Muscle of arm (tissue), 12 donors: ENCODE measurements around the gene MARK3. TPM values are rescaled to one million over a fixed set of nuclear protein-coding genes. Genes with fewer than 3 reads are reported as not detected.

Source experiments
- DNase-seq: peaks from one replicate; pipeline ENCODE4 v3.0.0-alpha.2; 2013
- polyA plus RNA-seq, 12 donors: library from polyadenylated mRNA; unstranded; fragments of 120-200 nt; gene quantifications; one replicate each; pipeline ENCODE4 v1.2.1, GENCODE V29; 2013; ENCODE audit not compliant: insufficient read length in 12 of 12

Gene MARK3
- polyA plus RNA-seq, 12 donors, result 51.7 to 92.4 (median 62.1) TPM; not detected in 1

- DNase-seq, result no peak
Measured at GRCh38 chr14:103535081-103535890, 150.1 kb downstream of the MARK3 start.

- DNase-seq, result no peak
Measured at GRCh38 chr14:103535891-103536565, 150.8 kb downstream of the MARK3 start.

DNA sequence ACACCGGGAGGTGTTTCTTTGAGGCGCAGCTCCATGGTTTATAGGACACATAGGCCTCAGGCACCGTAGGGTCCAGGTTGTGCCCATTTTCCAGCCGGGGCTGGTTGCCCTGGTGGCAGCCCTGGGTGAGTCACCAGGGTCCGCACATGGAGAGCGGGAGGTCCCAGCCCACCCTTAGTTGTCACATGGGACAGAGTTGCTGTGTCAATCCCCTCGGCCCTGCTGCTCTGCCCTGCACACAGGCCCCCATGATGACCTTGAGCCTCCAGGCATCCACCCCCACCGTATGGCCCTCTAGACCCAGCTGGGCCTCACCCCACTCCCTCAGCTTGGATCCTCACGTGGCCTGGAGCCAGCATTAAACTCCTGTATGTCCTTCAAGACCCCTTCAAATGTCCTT lies 151.5 kb downstream of the MARK3 start:
- DNase-seq, result no peak

DNA sequence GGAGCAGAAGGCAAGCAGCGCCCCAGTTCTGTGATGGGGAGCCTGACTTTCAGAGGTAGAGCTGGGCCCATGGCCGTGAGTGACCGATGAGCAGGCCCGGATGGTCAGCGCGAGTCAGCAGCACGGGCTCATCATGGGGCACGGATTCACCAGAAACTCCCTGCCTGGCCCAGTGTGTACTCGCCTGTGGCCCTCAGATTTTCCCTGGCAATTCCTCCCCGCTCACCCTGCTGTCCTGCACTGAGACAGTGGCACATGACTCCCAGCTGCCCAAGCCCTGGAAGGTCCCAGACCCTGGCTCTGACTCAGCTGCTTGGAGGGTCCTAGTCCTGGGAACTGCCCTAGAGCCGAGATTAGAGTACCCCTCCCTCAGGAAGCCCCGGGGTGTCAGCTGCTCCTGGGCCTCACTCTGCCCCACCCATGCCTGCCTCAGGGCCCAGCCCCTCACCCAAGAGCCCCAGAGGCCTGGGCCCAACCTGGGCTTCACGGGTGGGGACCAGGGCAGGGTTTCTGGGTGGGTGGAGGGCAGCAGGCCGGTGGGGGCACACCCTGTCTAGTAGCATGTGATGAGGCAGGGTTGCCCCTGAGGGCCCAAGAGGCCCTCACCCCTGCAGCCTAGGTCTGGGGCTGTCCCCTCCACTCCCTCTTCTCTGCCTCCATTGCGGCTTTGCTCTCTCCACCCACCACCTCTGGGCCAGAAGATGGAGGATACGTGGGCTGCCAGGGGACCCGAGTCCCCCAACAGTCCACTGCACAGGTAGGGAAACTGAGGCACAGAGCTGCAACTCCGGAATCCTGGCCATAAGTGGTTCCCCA lies 152.2 kb downstream of the MARK3 start:
- DNase-seq, result no peak

GRCh38 chr14:103538291-103539055 lies 153.3 kb downstream of the MARK3 start:
- no peak for DNase-seq

DNA sequence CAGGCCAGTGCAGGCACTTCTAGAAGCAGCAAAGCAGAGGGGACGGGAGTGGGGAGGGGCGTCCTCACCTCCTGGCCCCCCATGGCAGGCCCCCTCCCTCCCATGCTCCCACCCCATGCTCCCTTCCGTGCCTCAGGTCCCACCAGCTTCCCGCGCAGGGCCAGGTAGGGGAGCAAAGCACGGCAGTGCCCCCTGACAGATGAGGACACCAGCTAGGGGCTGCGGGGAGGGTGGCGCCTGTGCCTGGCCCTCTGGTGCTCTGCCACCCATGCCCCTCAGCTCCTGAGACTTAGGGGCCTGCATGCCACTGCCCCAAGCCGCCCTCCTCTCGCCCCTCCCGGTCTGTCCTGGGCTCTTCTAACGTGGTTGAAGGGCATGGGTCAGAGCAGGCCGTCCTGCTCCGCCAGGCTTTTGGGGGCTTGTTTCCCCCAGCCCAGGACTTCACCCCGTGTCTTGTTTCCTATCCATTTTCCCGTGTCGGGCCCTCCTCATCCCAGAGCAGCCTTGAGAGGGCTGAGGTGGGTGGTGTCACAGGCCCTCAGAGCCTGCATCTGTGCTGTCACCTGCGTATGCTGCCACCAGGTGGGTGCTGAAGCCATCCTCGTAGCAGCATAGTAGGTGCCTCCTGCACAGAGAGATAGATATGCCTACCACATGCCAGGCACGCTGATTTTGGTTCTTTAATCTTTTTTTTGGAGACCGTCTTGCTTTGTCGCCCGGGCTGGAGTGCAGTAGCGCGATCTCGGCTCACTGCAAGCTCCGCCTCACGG lies 154.0 kb downstream of the MARK3 start:
- DNase-seq, result no peak

DNA sequence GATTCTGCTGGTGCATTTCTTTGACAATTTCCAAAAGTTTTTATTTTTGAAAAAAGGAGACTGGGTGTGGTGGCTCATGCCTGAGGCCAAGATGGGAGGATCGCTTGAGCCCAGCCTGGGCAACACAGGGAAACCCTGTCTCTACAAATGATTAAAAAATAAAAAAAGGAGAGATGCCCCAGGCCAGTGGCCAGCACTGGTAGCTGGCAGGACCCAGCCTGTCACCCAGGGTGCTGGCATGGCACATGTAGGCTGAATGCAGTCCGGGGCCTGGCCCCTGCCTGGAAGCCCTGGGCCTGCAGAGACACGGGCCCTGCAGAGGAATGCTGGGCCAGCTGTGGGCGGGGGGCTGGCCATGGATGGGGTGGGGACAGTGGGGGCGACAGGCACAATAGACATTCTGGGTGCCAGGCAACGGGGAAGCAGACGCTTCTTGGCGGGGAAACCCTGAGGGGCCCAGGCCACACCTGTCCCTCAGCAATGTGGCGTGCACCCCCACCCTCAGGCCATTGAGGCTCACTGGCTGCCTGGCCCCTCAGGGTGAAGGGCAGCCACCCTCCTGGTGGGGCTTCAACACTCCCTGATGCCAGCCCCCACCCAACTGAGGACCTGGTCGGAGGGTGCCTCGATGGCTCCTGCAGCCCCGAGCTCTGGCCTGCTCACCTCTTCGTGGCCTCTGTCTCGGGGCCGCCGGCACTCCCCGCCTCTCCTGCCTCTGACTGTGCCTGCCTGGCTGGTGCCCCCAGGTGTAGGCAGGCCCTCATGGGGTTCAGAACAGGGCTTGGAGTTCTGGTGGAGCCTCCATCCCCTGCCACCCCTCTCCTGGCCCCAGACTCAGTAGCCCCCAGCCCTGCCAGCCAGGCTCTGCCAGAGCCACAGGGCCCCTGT lies 155.8 kb downstream of the MARK3 start:
- no peak for DNase-seq

GRCh38 chr14:103541709-103542604 lies 156.7 kb downstream of the MARK3 start:
- no peak for DNase-seq

DNA sequence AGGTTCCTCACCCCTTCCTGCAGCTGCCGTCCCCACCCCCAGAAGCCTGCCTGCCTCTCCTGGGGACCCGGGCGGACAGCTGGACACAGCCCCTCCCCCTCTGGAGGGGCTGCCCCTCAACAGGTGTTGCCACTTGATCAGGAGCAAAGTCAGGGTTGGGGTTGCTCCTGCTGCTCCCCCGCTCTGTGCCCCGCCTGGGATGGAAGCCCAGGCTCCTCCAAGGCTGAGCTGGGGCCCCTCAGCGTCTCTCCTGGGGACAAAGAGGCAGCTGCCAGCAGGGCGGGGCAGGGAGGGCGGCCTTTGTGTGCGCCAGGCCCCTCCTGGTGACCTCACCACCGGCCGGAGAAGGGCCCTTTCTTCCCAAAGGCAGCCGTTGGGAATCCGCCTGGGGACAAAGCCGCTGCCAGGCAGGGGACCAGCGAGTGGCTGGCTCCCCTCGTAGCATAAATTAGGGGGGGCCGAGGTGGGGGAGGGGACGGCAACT lies 157.4 kb downstream of the MARK3 start:
- DNase-seq, result no peak

DNA sequence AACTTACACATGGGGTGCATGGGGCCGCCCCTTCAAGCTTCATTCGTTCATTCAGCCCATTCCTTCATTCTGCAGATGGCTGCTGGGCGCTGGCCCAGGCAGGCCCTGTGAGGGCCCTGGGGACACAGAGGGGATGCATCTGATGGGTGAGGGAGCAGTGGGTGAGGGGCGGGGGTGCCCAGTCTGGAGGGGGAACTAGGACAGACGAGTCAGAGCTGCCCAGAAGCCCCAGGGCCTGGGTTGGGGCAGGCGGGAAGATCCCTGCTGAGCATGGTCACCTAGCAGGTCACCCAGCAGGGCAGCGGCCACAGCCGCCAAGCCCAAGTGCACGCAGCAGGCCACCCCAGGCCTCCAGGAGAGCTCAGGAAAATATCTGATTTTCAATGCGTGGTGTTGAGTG lies 157.9 kb downstream of the MARK3 start:
- no peak for DNase-seq

GRCh38 chr14:103543721-103544387 lies 158.6 kb downstream of the MARK3 start:
- DNase-seq, result no peak

DNA sequence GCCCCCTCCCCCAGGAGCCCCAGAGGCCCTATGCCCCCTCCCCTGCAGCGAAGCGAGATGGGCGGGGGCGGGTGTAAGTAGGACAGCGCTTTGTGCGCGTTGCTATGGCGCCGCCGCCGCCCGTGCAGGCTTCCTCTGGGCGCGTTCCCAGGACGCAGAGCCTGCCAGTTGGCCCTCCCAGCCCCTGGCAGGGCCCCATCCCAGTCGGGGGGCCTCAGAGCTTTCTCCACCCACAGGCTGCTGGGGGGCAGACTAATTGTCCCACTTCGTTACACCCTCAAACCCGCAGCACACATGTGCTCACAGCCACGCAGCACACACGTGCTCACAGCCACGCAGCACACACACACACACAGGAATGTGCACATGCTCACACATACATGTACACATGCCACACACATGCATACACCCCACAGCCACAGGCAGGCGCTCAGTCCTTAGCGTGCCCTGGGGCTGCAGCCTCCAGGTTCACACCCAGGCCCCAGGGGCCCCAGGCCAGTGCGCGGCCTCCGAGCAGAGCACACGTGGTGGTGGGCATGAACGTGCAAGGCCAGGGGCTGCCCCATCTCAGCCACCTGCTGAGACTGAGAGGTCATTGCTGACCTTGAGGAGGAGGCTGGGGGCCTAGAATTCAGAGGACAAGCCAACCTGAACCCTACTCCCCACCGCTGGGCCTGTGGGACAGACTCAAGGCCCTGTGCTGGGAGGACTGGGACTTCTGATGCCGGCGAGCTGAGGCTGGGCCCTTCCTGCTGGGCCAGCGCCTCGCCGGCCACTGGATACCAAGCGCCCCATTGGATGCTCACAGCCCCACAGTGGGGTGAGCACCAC lies 159.4 kb downstream of the MARK3 start:
- no peak for DNase-seq

GRCh38 chr14:103545219-103545914 lies 160.2 kb downstream of the MARK3 start:
- no peak for DNase-seq

- no peak for DNase-seq
Measured at GRCh38 chr14:103545915-103546651, 160.9 kb downstream of the MARK3 start.

- no peak for DNase-seq
Measured at GRCh38 chr14:103546652-103547454, 161.6 kb downstream of the MARK3 start.
